Middle frontal gyrus (tissue), 1 donor: ENCODE results near the gene USP32.
A peak's percentile ranks its signal among the peaks of the same experiment; 100 is the strongest.

ENCODE experiments used
- DNase-seq: peaks from one replicate; pipeline ENCODE4 v3.0.0-alpha.2; 2015; ENCODE audit warnings: low spot score; ENCODE audit errors: extremely low spot score

The USP32 gene

GRCh38 chr17:60155815-60156214 lies 236.1 kb downstream of the USP32 start:
- no peak for DNase-seq

- no peak for DNase-seq
These were observed 236.5 kb downstream of the USP32 start for GRCh38 chr17:60155427-60155814.

- no peak for DNase-seq
These were observed 237.1 kb downstream of the USP32 start for GRCh38 chr17:60154616-60155426.

GRCh38 chr17:60153606-60154390 lies 238.1 kb downstream of the USP32 start:
- DNase-seq = no peak

GRCh38 chr17:60151355-60151754 lies 240.6 kb downstream of the USP32 start:
- DNase-seq = no peak

- DNase-seq = no peak
These were observed 242.0 kb downstream of the USP32 start, which contains the start of gene CA4 for GRCh38 chr17:60149691-60150582. Gene CA4, plus strand, starts transcription at chr17:60149973. Its CDS starts 62 bp downstream, at chr17:60150035.

- DNase-seq = no peak
These were observed 243.6 kb downstream of the USP32 start for GRCh38 chr17:60148373-60148772.

- DNase-seq = no peak
These were observed 244.2 kb downstream of the USP32 start for GRCh38 chr17:60147553-60148223.

GRCh38 chr17:60146206-60146605 lies 245.7 kb downstream of the USP32 start:
- DNase-seq = no peak

GRCh38 chr17:60145006-60145935 lies 246.7 kb downstream of the USP32 start:
- DNase-seq = no peak

- peak; percentile 66 for DNase-seq
These were observed 248.9 kb downstream of the USP32 start for GRCh38 chr17:60142872-60143499.

- no peak for DNase-seq
These were observed 250.6 kb downstream of the USP32 start for GRCh38 chr17:60141111-60142018.

- no peak for DNase-seq
These were observed 252.3 kb downstream of the USP32 start for GRCh38 chr17:60139438-60140285.

- DNase-seq = no peak
These were observed 253.0 kb downstream of the USP32 start for GRCh38 chr17:60138769-60139437.

GRCh38 chr17:60137731-60138130 lies 254.2 kb downstream of the USP32 start:
- no peak for DNase-seq

- no peak for DNase-seq
These were observed 255.8 kb downstream of the USP32 start for GRCh38 chr17:60135951-60136666.
